GM21786 (cell line): Measurements from ENCODE around the gene KPNA3.

Experiments
- ATAC-seq: cut with Tn5 transposase; IDR thresholded peaks from one replicate; pipeline ENCODE4 v1.9.1; 2021; ENCODE audit not compliant: unreplicated experiment

The KPNA3 gene

GRCh38 chr13:49681842-49682435 lies 110.5 kb downstream of the KPNA3 start:
- no peak for ATAC-seq

DNA sequence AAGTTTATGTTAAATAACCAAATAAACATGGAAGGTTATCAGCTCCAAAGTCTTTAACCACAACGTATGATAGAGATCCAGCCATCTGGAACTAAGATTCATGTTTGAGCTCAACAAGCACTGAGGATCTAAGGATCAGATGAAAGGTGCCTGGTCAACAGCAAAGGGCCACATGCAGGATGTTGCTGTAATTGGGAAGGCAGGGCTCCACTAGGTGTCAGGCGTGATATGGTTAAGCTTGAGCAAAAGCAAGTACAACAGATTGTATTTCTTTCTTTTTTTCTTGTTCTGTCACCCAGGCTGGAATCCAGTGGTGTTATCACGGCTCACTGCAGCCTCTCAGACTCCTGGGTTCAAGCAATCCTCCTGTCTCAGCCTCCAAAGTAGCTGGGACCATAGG lies 113.2 kb downstream of the KPNA3 start:
- ATAC-seq, result no peak

DNA sequence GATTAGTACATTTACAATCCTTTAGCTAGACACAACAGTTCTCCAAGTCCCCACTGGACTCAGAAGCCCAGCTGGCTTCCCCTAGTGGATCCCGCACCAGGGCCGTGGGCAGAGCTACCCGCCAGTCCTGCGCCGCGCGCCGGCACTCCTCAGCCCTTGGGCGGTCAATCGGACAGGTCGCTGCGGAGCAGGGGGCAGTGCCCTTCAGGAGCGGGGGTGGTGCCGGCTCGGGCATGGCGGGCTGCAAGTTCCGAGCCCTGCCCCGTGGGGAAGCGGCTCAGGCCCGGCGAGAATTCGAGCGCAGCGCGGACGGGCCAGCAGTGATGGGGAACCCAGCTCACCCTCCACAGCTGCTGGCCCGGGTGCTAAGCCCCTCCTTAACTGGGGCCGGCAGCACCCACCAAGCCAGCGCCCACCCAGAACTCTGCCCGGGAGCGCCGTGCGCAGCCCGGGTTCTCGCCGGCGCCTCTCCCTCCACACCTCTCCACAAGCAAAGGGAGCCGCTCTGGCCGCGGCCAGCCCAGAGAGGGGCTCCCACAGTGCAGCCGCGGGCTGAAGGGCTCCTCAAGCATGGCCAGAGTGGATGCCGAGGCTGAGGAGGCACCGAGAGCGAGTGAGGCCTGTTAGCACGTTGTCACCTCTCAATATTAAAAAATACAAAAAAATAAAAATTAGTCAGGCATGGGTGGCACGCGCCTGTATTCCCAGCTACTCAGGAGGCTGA lies 114.1 kb downstream of the KPNA3 start:
- ATAC-seq, result no peak

GRCh38 chr13:49676581-49677298 lies 115.7 kb downstream of the KPNA3 start:
- ATAC-seq, result no peak

GRCh38 chr13:49670828-49671227 lies 121.7 kb downstream of the KPNA3 start:
- no peak for ATAC-seq

DNA sequence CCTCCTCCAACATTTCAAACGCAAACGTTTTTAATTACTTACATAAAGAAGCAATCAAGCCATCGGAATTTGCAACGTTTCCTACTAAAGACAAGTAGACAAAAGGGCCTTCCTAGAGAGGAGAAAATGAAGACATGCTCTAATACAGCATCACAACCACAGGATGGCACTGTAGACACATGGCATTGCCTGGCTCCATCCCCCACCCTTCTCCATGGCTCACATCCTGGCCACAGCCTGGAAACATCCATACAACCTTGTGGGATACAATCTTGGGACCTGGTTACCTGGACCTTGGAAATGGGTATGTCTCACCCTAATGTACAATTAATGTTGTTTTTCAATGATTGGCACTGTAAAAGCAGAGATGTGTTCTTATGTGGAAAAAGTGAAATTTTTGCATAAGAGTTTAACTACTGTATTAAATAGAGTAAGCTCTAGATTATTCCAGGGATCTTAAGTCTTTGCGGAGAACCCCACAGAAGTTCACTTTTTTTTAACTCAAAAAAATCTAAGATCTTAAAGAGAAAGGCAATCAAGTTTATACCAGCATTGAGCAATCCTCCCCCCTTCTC lies 122.7 kb downstream of the KPNA3 start:
- ATAC-seq, result peak; percentile 62

DNA sequence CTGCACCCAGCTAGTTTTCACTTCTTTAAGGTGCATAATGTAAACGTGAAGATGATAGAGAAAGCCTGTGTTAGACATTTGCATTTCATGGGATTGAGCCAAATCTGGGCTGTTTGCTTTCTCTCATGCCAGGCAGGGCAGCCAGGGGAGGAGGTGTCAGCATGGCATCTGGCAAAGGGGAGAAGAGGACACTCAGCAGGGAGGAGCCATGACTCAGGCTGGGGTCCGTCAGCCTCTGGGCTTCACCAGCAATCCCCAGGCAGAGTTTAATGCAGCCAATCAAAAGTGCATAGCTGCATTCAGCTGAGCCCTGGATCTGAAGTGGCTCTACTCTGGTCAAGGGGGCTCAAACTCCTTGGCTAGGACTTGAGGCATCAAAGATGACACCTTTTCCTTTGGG lies 124.7 kb downstream of the KPNA3 start:
- no peak for ATAC-seq

GRCh38 chr13:49664606-49665005 lies 127.9 kb downstream of the KPNA3 start:
- ATAC-seq, result no peak

DNA sequence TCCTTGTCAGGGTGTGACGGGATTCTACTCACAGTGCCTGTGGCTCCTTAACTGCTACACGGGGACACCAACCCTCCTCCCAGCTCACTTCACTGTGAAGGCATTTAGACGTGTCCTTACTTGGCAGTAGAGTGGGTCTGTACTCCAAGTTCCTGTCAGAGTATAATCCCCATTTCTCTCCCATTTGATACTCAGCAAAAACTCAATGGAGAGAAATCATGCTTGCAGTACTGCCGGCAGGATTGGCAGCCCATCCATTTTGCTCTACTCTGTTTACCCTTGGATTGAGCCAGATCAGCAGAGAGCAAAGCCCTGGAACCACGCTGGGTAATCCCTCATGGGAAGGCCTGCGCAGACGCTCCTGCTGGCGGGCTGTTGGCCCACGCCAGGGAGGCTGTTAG lies 135.2 kb downstream of the KPNA3 start:
- no peak for ATAC-seq

DNA sequence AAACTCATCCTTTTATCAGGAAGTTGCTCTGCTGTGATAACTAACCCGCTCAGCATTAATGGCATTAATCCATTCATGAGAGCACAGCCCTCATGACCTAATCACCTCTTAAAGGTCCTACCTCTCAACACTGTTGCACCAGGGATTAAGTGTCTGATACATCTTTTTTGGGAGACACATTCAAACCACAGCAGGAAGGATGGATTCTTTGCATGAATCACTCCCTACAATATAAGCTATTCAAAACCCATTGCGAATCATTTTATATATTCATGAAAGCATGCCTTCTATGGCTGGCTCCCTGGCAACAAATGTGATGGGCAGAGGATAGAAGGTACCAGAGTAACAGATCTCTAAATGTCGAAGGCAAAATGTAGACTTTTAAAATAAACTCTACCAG lies 136.6 kb downstream of the KPNA3 start:
- ATAC-seq, result no peak

GRCh38 chr13:49654011-49654410 lies 138.5 kb downstream of the KPNA3 start:
- ATAC-seq, result no peak

DNA sequence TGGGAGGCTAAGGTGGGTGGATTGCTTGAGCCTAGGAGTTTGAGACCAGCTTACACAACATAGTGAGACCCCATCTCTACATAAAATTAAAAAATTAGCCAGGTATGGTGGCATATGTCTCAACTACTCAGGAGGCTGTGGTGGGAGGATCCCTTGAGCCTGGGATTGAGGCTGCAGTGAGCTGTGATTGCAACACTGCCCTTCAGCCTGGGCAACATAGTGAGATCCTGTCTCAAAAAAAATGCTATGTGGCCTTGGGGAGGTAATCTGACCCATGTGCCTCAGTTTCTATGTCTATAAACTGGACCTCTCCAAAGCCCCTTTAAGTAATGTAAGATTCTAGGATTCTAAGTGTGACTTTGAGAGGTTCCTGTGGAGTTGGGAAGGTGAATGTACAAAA lies 139.0 kb downstream of the KPNA3 start:
- no peak for ATAC-seq

DNA sequence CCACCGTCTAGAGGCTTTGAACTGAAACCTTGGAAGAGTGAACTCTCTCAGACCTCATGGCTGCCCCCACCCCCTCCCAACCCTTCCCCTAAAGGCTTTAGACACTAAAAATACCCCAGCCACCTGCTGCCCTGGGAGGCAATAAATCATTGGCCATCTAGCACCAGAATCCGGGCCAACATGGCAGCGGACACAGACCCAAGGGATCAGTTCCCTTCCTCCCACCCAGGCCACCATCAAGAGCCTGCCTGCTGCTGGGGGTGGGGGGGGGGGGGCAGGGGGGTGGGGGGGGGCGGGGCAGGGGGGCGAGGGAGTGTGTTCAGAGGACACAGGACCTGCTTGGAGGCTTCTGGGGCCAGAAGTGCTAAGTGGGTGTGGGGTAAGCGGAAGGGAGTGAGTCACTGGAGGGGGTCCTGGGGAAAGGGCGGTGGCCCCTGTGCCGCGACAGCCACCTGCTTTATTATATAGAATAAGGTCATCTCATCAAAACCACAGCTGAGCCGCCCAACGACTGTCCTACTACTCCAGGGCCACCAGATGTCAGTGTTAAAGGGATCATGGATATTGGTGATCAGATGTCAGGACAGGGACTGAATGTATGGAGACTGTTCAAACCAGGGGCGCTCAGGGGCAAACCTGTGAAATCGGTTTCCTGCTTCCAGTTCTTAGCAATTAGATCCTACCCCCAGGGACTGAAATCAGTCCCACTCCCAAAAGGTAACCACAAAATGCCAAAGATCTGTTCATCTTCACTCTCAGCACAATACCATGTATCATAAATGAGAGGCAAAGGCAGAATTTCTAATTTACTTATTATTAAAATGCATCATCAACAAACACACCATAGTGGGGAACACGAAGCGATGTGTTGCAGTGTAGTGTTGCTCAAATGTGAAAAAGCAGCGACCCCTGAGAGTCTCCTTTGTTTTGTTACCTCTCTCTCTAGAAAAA lies 139.9 kb downstream of the KPNA3 start:
- ATAC-seq, result no peak

DNA sequence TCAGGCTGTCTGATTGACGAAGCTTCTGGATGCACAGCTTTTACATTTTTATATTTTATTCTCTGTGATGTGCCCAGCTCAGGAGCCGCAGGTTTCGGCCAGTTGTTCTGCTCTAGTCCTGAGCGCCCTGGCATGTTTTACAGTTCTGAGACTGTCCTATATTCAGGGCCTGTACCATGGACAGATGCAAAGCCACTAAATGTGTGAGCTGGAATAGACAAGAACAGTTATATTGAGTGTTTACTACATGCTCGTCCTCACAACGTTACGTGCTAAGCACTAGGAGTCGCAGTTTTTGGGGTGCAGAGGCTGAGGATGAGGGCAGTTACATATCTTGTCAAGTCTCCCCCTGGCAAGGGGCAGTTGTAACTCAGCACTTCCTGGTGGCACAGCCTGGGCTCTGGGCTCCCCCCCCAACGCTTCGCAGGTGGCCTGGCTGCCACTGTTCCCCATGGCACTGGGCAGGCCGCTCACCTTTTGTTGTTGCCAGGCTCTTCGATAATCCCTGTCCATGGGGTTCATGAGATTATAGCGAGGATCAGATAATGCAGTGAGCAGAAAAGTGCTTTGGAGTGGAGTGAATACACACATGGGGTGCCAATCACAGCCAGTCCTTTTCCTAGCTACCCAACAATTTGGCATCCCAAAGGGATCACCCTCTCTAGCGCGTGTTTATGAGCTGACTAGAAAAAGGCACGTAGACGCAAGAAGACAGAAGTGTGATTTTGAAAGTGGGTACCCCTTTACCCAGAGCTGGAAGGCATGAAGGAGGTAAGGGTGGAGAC lies 140.7 kb downstream of the KPNA3 start:
- no peak for ATAC-seq

- no peak for ATAC-seq
These were observed 142.5 kb downstream of the KPNA3 start for GRCh38 chr13:49649963-49650312.
